ENCODE measurements around the gene EIF2B4. TPM values are rescaled to one million over a fixed set of nuclear protein-coding genes. Genes with fewer than 3 reads are reported as not detected.
"Not testable (repeated sequence)": the region's sequence is repeated elsewhere in the genome, so short reads cannot be mapped to it uniquely, and the experiment has no call there.

The EIF2B4 gene
- total and polyA plus RNA-seq, 2 donors (not counting 1 experiment from before 2014, with no cell fraction given) = 28.6 to 29.8 TPM

GRCh38 chr2:27354597-27354927 is 15.6 kb downstream of the EIF2B4 start:
- DNase-seq (ENCODE audit: low read depth in 2 of 2) = no peak
- H3K9ac ChIP-seq (ENCODE audit: insufficient read depth, low read length) = no peak overlapping the region
- H3K36me3 ChIP-seq (ENCODE audit: control insufficient read depth, insufficient read depth, low read length) = no peaks in the 10 kb centered on the region
- H2AFZ ChIP-seq (ENCODE audit: low read length) = no peak overlapping the region
- peaks cover 63% of the 10 kb centered on the region for H3K79me2 ChIP-seq (ENCODE audit: control insufficient read depth, insufficient read depth, low read length)
- H4K20me1 ChIP-seq (ENCODE audit: control insufficient read depth, extremely low read depth, insufficient read depth, low read length) = no peaks in the 10 kb centered on the region
- H3K4me1 ChIP-seq (ENCODE audit: control insufficient read depth, extremely low read depth, insufficient read depth, low read length) = peaks cover 8% of the 10 kb centered on the region
- H3K27me3 ChIP-seq (ENCODE audit: control insufficient read depth, insufficient read depth, low read length) = no peaks in the 10 kb centered on the region
- no peak overlapping the region for H3K4me3 ChIP-seq (replicated peaks in 1 of 4; ENCODE audit: control extremely low read depth in 1 of 4, insufficient read depth in 1 of 4, low read depth in 3 of 4, low read length in 4 of 4)
- TF ChIP-seq EZH2 (IDR thresholded peaks at IDR 0.05; ENCODE audit: low read length, missing control alignments) (no peak), CTCF (conservative IDR thresholded peaks at IDR 0.05 in 1 of 2, IDR thresholded peaks at IDR 0.05 in 1 of 2; ENCODE audit: low read depth in 1 of 2, low read length in 2 of 2) (no peak)
- no peak overlapping the region for H3K27ac ChIP-seq (ENCODE audit: insufficient read depth, low read length)
- H3K4me2 ChIP-seq (ENCODE audit: extremely low read depth, insufficient read depth, low read length) = no peak overlapping the region
- H3K9me3 ChIP-seq (ENCODE audit: control insufficient read depth, insufficient read depth, low read depth, low read length) = no peaks in the 10 kb centered on the region

GRCh38 chr2:27353762-27354596 is 16.2 kb downstream of the EIF2B4 start:
- TF ChIP-seq EZH2 (IDR thresholded peaks at IDR 0.05; ENCODE audit: low read length, missing control alignments) (no peak), CTCF (conservative IDR thresholded peaks at IDR 0.05 in 1 of 2, IDR thresholded peaks at IDR 0.05 in 1 of 2; ENCODE audit: low read depth in 1 of 2, low read length in 2 of 2) (no peak)
- Histone ChIP-seq H3K4me2 (ENCODE audit: extremely low read depth, insufficient read depth, low read length) (no peak overlapping the region), H3K9ac (ENCODE audit: insufficient read depth, low read length) (no peak overlapping the region), H3K9me3 (ENCODE audit: control insufficient read depth, insufficient read depth, low read depth, low read length) (no peaks in the 10 kb centered on the region), H3K4me1 (ENCODE audit: control insufficient read depth, extremely low read depth, insufficient read depth, low read length) (peaks cover 8% of the 10 kb centered on the region), H3K79me2 (ENCODE audit: control insufficient read depth, insufficient read depth, low read length) (peaks cover 63% of the 10 kb centered on the region), H2AFZ (ENCODE audit: low read length) (no peak overlapping the region), H3K36me3 (ENCODE audit: control insufficient read depth, insufficient read depth, low read length) (no peaks in the 10 kb centered on the region), H4K20me1 (ENCODE audit: control insufficient read depth, extremely low read depth, insufficient read depth, low read length) (no peaks in the 10 kb centered on the region), H3K4me3 (replicated peaks in 1 of 4; ENCODE audit: control extremely low read depth in 1 of 4, insufficient read depth in 1 of 4, low read depth in 3 of 4, low read length in 4 of 4) (no peak overlapping the region), H3K27me3 (ENCODE audit: control insufficient read depth, insufficient read depth, low read length) (no peaks in the 10 kb centered on the region), H3K27ac (ENCODE audit: insufficient read depth, low read length) (no peak overlapping the region)
- peak in 1 of 2 donors; percentile 45 for DNase-seq (ENCODE audit: low read depth in 2 of 2)

- not testable (repeated sequence) for H3K27ac ChIP-seq (ENCODE audit: insufficient read depth, low read length); H3K27me3 ChIP-seq (ENCODE audit: control insufficient read depth, insufficient read depth, low read length); H3K9me3 ChIP-seq (ENCODE audit: control insufficient read depth, insufficient read depth, low read depth, low read length); H4K20me1 ChIP-seq (ENCODE audit: control insufficient read depth, extremely low read depth, insufficient read depth, low read length); H3K4me3 ChIP-seq (replicated peaks in 1 of 4; ENCODE audit: control extremely low read depth in 1 of 4, insufficient read depth in 1 of 4, low read depth in 3 of 4, low read length in 4 of 4); H3K9ac ChIP-seq (ENCODE audit: insufficient read depth, low read length); DNase-seq (ENCODE audit: low read depth in 2 of 2); H3K36me3 ChIP-seq (ENCODE audit: control insufficient read depth, insufficient read depth, low read length); H3K4me2 ChIP-seq (ENCODE audit: extremely low read depth, insufficient read depth, low read length); H2AFZ ChIP-seq (ENCODE audit: low read length); H3K4me1 ChIP-seq (ENCODE audit: control insufficient read depth, extremely low read depth, insufficient read depth, low read length)
- H3K79me2 ChIP-seq (ENCODE audit: control insufficient read depth, insufficient read depth, low read length) = peaks cover 62% of the 10 kb centered on the region
These were observed 16.8 kb downstream of the EIF2B4 start for GRCh38 chr2:27353386-27353761.

Measured in fibroblast of lung (primary cell).